ENCODE data around the gene RETREG3. TPM values are rescaled to one million over a fixed set of nuclear protein-coding genes. Genes with fewer than 3 reads are reported as not detected.

RETREG3 gene
- total RNA-seq, 1 donor from 2014 or later, result 52.6 TPM

GRCh38 chr17:42536372-42537155, 72.6 kb downstream of the RETREG3 start:
- no peak for DNase-seq (ENCODE audit: extremely low read depth, low read depth, low spot score)

GRCh38 chr17:42536048-42536371, 73.2 kb downstream of the RETREG3 start, which contains the start of gene NAGLU:
NAGLU (plus strand) TSS chr17:42536241; CDS start chr17:42536273, 32 bp downstream.
- no peak for DNase-seq (ENCODE audit: extremely low read depth, low read depth, low spot score)

DNA sequence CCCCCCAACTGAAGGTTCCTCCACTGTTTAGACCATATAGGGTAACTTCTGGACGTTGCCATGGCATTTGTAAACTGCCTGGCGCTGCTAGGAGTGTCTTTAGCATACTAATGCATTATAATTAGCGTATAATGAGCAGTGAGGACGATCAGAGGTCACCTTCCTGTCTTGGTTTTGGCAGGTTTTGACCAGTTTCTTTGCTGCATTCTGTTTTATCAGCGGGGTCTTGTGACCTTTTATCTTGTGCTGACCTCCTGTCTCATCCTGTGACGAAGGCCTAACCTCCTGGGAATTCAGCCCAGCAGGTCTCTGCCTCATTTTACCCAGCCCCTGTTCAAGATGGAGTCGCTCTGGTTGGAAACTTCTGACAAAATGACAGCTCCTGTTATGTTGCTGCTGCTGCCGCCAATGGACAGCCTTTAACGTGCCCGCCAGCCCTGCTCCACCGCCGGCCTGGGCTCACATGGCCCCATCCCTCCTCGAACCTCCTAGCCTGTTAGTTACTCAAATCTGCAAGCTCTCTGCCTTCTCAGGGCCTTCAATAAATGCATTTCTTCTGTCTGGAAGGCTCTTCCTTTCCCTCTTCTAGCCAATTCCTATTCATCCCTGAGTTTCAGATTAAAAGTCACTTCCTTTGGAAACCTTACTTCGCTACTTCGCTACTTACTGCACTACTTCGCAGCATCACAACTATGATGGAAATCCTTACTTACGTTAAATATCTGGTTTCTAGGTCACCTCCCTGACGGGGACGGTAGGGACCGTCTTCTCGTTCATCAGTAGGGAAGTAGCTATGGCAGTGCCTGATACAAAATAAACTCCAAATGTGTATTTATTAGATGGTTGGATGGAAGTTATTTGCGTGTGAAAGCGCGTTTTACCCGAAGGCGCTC, 73.8 kb downstream of the RETREG3 start:
- DNase-seq (ENCODE audit: extremely low read depth, low read depth, low spot score), result no peak

- no peak for DNase-seq (ENCODE audit: extremely low read depth, low read depth, low spot score)
Measured at GRCh38 chr17:42531455-42532354, 77.5 kb downstream of the RETREG3 start.

DNA sequence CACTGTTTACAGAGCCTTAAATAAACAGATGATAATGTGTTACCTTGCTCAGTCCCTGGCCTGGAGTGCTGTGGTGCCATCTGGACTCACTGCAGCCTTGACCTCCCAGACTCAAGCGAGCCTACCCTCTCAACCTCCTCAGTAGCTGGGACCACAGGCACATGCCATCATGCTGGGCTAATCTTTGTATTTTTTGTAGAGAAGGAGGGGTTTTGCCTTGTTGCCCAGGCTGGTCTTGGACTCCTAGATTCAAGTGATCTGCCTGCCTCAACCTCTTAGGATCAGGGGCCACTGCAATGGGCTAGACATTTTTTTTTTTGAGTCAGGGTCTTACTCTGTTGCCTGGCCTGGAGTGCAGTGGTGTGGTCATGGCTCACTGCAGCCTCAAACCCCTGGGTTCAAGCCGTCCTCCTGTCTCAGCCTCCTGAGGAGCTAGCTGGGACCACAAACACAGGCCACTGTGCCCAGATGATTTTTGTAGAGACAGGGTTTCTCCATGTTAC, 78.2 kb downstream of the RETREG3 start:
- no peak for DNase-seq (ENCODE audit: extremely low read depth, low read depth, low spot score)

Other genes starting within 250 kb of the RETREG3 start
- 135 and 186 TPM in 2 replicates for gene STAT3, start 220.9 kb downstream of the RETREG3 start, total RNA-seq
- 741 and 765 TPM in 2 replicates for gene CAVIN1, start 186.1 kb downstream of the RETREG3 start, total RNA-seq
- gene ATP6V0A1, start 150.5 kb downstream of the RETREG3 start, total RNA-seq, result 41.0 and 44.1 TPM in 2 replicates
- 88.8 and 103 TPM in 2 replicates for gene NAGLU, start 73.1 kb downstream of the RETREG3 start, total RNA-seq
- 0.44 and 1.1 TPM in 2 replicates for gene HSD17B1, start 56.5 kb downstream of the RETREG3 start, total RNA-seq
- gene COASY, start 47.2 kb downstream of the RETREG3 start, total RNA-seq, result 30.3 and 30.8 TPM in 2 replicates
- 27.1 and 30.0 TPM in 2 replicates for gene MLX, start 42.3 kb downstream of the RETREG3 start, total RNA-seq
- gene PSMC3IP, start 31.6 kb downstream of the RETREG3 start, total RNA-seq, result 2.7 and 5.2 TPM in 2 replicates
- 58.9 and 75.8 TPM in 2 replicates for gene TUBG1, start 309 bp upstream of the RETREG3 start, total RNA-seq
- 18.7 and 20.8 TPM in 2 replicates for gene TUBG2, start 49.9 kb upstream of the RETREG3 start, total RNA-seq
- 12.2 and 15.6 TPM in 2 replicates for gene PLEKHH3, start 67.6 kb upstream of the RETREG3 start, total RNA-seq
- 0.34 and 1.4 TPM in 2 replicates for gene CCR10, start 72.5 kb upstream of the RETREG3 start, total RNA-seq
- 17.6 and 17.9 TPM in 2 replicates for gene CNTNAP1, start 73.2 kb upstream of the RETREG3 start, total RNA-seq
- gene EZH1, start 135.7 kb upstream of the RETREG3 start, total RNA-seq, result 10.4 and 20.0 TPM in 2 replicates
- 6.3 and 23.7 TPM in 2 replicates for gene RAMP2, start 151.9 kb upstream of the RETREG3 start, total RNA-seq
- gene VPS25, start 164.1 kb upstream of the RETREG3 start, total RNA-seq, result 67.1 and 82.4 TPM in 2 replicates
- gene WNK4, start 171.2 kb upstream of the RETREG3 start, total RNA-seq, result 8.8 and 10.4 TPM in 2 replicates
- 48.7 and 65.7 TPM in 2 replicates for gene COA3, start 189.3 kb upstream of the RETREG3 start, total RNA-seq
- 0.29 TPM in 1 of 2 replicates, not detected in the other for gene CNTD1, start 189.5 kb upstream of the RETREG3 start, total RNA-seq
- gene BECN1, start 214.9 kb upstream of the RETREG3 start, total RNA-seq, result 70.7 and 115 TPM in 2 replicates
- gene PSME3, start 224.0 kb upstream of the RETREG3 start, total RNA-seq, result 127 and 130 TPM in 2 replicates
- gene AOC2, start 235.2 kb upstream of the RETREG3 start, total RNA-seq, result 1.8 and 2.0 TPM in 2 replicates
- gene AOC3, start 241.8 kb upstream of the RETREG3 start, total RNA-seq, result 0.05 and 0.82 TPM in 2 replicates